ENCODE results near the gene RPS2.

The RPS2 gene

DNA sequence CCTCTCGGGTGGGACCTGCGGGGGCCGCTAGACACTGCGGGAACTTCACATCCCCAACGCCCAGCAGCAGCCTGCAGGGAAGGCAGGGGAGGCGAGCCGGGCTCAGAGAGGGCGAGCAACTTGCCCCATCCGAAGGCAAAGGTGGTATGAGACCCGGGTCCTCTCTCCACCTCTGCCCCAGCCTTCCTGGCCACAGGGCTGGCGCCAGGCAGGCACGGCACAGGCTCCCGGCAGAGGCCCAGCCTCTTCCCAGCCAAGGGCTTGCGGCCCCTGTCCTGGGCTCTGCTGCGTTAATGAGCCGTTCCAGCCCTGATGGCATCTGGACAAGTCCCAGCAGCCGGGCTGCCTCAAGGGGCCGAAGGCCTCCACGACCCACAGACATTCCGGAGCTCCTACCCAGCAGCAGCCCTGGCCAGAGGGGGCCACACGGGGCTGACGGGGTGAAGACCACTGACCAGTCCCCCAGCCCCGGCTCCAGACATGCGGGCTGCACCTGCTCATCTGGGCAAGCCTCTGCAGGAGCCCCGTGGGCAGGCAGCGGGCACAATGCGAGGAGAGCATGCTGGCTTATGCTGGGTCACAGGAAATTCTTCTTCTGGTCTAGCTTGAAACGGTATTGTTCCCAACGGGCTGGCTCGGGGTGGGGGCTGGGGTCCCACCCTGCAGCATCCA is 45.2 kb downstream of the RPS2 start:
- DNase-seq (ENCODE audit: low read depth in 2 of 2), result no peak

DNA sequence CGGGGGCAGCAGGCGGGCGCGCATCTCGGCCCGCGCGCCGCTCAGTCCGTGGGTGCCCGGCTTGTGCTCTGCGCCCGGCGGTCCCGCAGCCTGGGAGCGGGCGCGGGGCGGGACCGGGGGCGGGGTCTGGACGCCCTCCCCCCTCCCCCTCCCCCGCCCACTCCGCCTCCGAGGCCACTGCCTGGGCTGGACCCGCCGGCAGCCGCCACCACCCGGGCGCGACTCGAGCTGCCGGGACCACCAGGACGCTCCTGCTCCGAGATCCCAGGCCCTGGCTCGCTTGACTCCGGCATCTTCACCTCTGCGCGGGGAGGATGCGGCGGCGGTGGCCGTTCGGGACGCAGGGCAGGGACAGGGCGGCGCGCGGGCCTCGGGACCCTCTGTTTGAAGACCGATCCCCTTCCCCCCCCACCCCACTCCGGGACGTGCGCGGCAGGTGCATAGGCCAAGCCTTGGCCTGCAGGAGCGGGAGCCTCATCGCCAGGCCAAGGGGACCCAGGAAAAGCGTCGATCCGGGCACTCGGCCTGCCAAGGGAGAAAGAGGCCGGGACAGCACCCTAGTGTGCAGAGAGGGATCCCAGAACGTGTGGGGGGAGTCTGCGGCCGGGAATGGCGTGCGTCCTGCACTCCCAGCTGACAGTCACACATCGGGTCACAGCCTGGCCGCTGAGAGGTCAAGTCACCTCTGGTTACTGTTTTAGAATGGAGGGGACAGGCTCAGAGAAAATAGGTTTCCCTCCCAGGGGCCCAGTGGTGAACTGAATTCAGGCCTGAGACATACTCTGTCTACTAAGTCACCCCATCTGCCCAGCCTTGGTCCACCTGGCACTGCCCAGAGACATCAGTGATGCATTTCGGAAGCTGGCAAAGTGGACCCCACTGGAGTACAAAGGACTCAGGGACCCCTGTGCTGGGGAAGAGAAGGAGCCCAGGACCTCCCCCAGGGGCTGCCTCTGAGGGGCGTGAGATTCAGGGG is 46.0 kb downstream of the RPS2 start, which contains the start of gene HS3ST6:
Gene HS3ST6 (minus strand): TSS at position 65 of the 976 bp plus-strand sequence. CDS start 92 bp downstream, outside the sequence.
- no peak for DNase-seq (ENCODE audit: low read depth in 2 of 2)

DNA sequence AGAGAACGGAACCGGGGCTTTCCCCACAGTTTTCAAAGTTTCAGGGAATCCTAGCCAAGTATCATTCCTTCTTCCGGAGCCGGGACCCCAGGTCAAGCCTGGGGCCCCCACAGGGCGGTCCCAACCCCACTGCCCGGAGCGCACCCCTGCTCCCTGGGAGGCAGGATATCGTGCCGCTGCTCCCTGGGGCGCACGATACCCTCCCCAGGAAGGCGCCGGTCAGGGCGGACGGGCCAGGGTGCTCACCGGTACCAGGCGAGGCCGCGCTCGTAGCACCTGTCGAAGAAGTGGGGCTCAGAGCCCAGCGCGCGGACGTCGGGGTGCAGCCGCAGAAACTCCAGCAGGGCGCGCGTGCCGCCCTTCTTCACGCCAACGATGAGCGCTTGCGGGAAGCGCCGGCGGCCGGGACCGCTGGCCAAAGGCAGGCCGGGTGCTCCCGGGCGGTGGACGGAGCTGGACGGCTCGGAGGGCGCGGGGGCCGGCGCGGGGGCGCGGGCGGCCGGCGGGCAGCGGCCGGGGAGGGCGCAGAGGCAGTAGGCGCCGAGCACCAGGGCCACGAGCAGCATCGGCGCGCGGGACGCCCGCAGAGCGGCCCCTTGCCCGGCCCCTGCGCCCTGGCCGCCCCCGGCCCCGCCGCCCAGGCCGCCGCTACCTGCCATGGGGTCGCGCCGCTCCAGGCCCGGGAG is 46.8 kb downstream of the RPS2 start:
- no peak for DNase-seq (ENCODE audit: low read depth in 2 of 2)

DNA sequence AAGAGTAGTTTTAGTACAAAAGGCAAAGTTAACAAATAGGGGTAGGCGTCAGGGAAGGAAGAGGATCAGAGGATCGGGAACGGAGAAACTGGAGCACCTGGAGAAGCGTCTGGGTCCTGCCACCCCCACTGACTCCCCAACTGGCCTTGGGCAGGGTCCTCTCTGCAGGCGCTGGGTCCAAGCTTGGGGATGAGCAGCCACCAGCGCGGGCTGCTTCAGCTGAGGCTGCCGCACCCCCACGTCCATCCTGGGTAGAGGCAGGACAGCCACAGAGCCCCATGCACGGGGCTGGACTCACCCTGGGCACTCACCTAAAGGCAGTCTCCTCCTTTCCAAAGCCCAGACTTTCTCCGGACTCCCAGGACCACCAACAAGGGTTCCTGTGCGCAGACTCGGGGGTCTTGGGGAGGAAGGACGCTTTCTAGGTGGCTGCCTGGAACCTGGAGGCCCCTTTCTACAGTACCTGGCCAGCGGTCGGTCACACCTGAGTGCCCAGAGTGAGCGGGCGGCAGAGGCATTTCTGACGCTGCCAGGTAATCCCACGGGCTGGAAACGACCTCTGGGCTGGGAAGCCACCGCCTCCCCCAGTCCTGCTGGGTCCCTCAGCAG is 47.5 kb downstream of the RPS2 start:
- DNase-seq (ENCODE audit: low read depth in 2 of 2), result no peak

DNA sequence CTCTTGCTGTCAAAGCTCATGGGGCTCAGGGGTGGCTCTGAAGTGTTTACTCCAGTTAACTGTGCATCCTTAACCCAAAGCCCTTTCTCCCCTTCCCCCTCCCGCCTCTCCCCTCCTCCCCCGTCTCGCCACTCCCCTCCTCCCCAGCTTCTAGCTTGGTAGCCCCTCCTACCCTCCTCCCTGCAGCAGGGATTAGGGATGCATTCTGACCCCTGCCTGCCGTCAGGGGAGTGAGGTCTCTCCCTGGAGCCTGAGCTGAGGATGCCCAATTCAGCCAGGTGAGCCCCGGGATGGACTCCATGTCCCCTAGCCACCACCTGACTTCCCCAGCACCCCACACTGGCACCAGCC is 48.0 kb downstream of the RPS2 start:
- DNase-seq (ENCODE audit: low read depth in 2 of 2), result no peak

DNA sequence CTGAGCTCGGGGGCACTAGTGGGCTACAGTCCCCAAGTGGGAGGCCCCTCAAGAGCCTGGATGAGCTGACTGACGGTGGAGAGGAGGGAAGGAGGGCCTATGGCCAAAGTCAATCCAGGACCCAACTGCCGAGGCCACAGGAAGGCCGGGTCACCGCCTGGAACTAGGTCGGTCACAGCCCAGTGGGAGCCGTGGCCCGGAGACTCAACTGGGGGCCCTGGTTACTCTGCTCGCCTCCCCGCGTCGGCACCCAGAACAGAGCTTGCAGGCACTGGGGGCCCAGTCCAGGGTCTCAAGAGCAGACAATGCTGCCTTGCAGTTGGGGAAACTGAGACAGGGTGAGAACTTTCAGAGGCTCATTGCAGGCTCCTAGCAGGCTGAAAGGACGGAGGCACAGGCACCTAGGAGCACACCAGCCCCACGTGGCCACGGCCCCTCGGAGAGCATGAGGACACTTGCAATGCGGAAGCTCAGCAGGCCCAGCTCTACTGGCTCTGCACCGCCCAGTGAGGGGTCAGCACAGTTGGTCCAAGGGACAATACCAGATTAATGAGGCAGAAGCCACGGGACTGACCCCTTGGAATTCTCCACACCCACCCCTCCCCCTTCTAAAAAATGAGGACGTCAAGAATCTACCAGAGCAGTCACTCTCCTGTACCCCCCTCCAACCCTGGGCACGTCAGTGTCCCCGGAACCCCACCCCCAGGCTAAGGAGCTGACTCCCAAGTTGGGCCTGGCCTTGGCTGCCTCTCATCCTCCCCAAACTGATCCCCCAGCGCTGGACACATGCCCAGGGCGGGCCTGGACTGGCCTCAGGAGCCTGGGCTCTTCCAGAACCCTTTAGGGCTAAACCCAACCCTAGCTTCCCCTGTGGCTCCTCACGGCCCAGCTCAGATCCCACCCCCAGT is 48.6 kb downstream of the RPS2 start:
- DNase-seq (ENCODE audit: low read depth in 2 of 2), result no peak

DNA sequence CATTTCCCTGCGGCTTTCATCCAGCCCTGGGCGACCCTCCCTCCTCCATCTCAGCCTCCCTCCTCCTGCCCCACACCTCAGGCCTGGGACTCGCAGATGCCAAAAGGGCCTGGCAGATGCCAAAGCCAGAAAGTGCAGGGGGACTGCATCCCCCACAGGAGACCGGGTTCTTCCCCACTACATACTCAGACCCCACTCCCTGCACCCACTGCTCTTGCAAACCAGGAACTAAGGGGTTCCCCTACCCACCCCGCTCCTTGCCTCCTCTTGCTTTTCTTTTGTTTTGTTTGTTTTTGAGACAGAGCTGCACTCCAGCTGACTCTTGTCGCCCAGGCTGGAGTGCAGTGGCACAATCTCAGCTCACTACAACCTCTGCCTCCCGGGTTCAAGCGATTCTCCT is 49.6 kb downstream of the RPS2 start:
- no peak for DNase-seq (ENCODE audit: low read depth in 2 of 2)

DNA sequence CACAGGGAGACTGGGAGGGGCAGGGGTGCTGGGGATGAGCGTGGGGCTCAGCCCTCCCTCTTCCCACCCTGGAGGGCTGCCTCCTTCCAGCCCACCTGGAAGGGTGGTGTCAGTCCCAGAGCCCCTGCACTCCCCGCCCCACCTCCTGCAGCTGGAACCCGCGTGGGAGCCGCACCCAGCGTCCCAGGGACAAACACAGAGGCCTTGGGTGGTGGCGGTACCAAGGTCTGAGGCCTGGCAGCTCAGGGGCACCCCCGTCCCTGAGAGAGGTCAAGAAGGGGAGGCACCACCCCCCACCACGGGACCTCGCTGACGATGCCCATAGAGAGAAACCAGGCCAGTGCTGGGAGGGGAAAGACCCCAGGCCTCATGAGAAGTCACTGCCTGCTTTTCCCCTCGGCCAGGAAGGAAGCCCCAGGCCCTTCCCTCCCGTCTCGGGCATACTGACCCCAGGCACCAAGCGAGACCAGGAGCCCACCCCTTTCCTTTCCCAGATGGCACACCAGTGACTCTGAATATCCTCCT is 50.5 kb downstream of the RPS2 start:
- no peak for DNase-seq (ENCODE audit: low read depth in 2 of 2)

DNA sequence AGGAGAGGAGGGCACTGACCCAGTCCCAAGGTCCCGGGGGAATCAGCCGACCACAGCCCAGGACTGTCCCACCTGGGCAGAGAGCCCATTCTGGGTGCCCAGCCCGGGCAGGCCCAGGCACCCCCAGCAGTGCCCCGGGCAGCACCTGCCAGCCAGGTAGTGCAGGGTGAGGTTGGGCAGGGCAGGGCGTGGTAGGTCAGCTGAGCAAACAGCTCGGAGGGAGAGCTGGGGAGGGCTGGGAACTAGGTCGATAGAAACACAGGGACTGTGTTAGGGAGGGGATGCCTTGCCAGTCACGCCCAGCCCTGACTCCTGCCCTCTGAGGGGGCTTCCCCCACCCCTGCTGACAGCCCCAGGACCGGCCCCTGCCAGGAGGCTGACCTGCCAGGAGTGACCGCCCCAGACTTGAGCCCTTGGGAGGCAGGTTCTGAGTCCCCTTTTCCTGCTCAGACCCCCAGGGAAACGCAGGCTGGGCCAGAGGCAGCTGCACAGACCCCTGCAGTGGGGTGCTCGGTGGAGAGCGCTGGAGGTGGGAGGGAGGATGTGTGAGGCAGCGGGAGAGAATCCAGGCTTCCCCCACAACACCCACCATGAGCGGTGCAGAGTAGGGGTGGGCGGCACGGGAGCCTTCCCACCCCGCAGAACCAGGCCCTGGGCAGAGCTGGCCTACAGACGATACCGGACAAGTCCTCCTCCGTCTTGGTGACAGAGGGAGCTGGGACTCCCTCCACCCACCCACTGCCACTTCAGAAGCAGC is 51.1 kb downstream of the RPS2 start:
- no peak for DNase-seq (ENCODE audit: low read depth in 2 of 2)

DNA sequence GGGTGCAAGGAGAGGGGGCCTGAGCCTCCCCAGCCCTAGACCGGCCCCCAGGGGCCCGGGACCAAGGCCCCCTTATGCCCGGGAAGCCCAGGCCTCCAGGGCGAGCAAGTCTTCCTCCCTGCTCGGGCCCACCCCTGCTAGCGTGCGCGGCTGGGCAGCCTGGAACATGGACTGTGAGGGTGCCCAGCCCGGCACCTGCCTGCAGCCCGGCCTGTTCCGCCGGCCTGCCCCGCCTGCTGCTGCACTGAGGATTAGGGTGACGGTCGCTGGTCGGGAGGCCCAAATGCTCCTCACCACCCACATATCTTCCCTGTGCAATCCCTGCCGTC is 52.4 kb downstream of the RPS2 start:
- no peak for DNase-seq (ENCODE audit: low read depth in 2 of 2)
